Stimulated activated CD8-positive, alpha-beta memory T cell treated with anti-CD3 and anti-CD28 coated beads, Interleukin-4, amount 100 ng/mL, for 1 hour (primary cell): ENCODE data around the gene OR6B2.
"Not testable (repeated sequence)": the region's sequence is repeated elsewhere in the genome, so short reads cannot be mapped to it uniquely, and the experiment has no call there.

Experiments
- DNase-seq, 2 donors: peaks; one replicate each; pipeline ENCODE4 v3.0.0-alpha.2; 2020; ENCODE audit warnings: low read depth in 2 of 2, low spot score in 1 of 2

The OR6B2 gene

DNA sequence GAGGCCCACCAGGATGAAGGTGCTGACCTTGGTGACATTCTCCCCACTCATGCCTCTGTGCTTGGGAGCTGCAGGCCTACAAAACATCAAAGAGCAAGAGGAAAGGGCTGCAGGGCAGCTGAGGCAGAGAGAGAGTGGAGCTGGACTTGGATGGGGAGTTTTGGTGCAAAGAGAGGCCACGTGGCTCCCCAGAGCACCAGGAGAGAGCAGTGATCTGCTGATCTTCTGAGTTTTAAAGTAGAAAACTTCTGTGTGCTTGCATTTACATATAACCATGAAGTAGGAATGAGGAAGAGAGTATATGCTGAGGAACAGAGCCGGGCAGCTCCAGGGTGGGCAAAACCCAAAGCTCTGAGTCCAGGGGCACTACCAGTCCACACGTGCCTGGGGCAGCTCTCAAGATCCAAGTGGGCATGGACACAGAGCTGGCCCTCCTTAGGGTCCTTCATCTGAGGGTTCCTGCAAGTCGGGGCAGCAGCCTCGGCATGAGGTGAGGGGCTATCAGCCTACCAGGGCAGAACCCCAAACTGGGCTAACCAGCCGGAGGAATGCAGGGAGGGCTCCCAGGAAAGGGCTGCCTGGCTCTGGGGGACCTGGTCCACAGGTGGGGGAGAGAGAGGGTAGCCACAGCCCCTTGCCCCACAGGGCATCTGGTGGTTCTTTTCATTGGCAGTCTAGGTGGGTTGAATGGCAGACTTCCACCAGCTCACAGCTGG is at the start of gene OR6B2:
Gene OR6B2 (minus strand): TSS at position 51 of the 716 bp plus-strand sequence. CDS start 0 bp downstream, at position 51.
- no peak for DNase-seq

GRCh38 chr2:240078631-240079030 is 48.4 kb upstream of the OR6B2 start:
- no peak for DNase-seq

GRCh38 chr2:240077442-240077841 is 47.2 kb upstream of the OR6B2 start:
- DNase-seq: no peak

DNA sequence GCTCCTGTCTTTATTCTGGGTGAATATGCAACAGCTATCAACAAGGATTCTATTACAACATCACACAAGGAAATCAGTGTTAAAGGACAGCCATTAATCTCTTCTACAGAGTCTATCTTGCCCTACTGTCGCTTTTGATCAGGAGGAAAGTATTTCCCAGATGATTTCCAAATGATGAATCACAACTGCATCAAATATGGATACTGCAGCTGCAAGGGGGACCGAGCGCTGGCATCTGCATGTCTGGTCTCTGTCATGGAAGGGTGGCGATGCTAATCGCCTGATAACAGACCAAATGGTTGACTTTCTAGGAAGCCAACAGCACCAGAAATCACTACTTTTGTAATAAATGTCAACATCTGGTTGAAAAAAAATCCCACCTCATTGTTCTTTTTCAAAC is 44.3 kb upstream of the OR6B2 start:
- DNase-seq: no peak

DNA sequence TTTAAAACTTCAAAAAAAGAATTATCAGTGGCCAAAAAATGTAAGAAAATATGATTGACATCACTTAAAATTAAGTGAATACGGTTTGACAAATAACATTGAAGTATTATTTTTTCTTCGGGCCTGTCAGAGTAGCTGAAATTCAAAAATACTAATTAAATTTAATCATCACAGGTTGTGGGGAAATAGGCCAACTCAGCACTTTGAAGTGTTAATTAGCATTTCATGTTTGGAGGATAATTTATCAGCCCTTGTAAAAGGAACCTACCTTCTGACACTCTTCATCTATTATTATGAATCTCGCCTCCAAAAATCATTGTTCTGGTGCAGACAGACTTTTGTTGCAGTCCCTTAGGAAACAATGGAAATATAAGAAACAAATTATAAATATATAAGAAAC is 40.7 kb upstream of the OR6B2 start:
- DNase-seq: no peak

GRCh38 chr2:240069829-240070228 is 39.6 kb upstream of the OR6B2 start:
- DNase-seq: no peak

DNA sequence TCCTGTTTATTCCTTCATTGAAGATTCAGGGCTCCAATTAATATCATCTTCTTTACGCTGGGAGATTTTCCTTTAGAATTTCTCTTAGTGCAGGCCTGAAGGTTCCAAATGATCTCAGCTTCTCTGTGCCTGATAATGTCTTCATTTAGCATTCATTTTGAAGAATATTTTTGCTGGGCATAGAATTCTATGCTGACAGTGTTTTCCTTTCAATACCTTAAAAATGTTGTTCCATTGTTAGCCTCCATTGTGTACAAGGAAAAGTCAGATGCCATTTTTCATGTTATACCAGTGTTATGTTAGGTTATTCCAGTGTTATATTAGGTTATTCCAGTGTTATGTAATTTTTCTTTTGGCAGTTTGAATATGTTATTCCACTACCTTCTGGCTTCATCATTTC is 38.0 kb upstream of the OR6B2 start:
- no peak for DNase-seq

GRCh38 chr2:240066489-240066888 is 36.3 kb upstream of the OR6B2 start:
- no peak for DNase-seq

DNA sequence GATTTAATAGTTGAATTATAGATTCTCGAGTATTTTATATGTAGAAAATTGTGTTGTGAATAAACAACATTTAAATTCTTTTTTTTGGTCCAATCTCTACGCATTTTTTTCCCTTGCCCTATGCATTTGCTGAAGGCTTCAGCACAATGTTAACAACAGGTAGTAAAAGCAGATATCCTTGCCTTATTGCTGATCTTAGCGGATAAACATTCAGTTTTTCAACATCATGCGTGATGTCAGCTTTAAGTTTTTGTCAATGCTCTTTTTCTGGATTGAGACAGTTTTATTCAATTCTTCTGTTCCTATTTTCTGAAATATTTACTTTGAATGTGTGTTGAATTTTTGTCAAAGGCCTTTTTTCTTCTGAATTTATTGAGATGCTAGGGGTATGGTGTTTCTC is 34.7 kb upstream of the OR6B2 start:
- no peak for DNase-seq

DNA sequence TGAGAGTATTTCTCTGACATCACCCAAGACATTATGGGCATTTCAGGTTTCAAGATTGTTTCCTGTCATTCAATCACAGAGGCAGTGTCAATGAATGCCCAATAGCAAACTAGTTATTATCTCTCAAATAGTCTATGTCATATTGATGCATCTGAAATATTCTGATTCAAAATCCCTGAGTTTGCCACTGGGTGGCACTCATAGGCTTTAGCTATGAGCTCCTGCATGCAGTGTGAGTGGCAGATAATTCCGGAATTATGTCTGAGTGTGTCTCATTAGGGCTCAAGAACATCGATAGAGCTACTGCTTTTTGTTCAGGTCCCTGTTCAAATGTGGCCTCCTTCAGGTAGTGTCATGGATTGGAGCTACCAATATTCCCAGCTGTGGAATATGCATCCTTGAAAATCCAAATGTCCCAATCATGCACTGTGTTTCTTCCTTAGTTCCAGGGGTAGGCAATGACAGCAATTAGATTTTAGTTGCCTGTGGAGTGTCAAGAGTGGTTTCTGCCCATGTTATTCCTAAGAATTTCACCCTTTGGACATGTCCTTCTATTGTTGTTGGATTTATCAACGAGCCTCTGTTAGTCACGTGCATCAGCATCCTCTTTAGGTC is 30.9 kb upstream of the OR6B2 start:
- peak in 1 of 2 donors; percentile 17 for DNase-seq

GRCh38 chr2:240056678-240057077 is 26.4 kb upstream of the OR6B2 start:
- DNase-seq: no peak

GRCh38 chr2:240055177-240055917 is 25.1 kb upstream of the OR6B2 start:
- DNase-seq: no peak

DNA sequence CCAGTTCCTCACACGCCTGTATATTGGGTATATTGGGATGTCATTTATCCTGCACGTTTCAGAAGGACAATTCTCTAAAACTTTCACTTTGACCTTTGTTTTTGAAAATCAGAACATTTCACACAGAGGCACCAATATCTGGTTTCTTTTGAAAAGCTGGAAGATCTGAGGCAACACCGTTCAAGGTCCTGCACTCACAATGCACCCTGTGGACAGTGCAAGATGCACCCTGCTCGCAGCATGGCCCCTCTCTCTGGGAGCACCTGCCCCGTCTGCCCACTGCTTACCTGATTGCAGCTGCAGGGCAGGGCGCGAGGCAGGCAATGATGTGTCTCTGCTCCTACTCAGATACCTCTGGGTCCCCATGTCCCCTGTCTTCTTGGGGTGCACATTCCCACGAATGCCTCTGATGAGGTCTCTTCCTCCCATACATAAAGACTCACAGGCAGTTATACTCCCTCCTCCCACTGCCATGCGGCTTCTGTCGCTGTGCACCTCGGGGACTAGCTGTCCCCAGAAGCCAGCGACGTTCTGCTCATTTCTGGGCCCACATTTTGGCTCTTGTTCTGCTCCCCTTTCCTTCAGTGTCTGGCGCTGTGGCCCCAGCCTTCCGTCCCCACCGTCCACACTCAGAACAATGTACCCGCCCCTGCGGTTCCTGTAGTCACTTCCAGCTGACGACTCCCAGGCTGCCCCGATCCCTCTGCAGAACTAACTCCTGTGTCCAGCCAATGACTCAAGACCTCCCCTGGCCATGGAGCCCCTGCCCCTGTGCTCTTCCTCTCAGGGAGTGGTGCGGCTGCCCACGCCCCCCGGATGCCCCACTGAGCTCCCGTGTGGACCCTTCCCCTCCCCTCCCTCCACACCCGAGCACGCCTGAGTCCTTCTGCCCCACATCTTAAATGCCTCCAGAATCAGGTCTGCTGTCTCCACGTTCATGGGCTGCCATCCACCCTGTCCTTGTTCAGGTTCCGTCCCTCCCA is 23.2 kb upstream of the OR6B2 start, which contains the start of gene OR6B3:
Gene OR6B3 (minus strand): TSS at position 349 of the 983 bp plus-strand sequence.
- no peak for DNase-seq

- no peak for DNase-seq
These were observed 22.3 kb upstream of the OR6B2 start for GRCh38 chr2:240052524-240052923.

DNA sequence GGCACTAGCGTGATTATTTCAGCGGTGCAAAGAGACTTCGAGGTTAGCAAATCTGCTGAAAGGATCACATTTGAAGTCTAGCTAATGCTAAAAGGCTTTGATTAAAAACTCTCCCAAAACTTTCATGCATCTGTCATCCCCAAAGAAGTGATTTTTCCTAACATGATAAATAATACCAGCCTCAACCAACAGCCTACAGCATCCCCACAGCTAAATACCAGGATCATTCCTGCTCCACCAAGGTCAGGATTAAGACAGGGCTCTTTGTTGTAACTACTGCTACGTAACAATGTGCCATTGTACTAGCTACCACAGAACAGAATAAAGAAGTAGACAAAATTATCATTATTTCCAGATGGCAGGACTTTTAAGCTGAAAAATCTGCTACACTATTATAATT is 21.5 kb upstream of the OR6B2 start:
- DNase-seq: no peak

- no peak for DNase-seq
These were observed 20.0 kb upstream of the OR6B2 start for GRCh38 chr2:240050278-240050677.

- DNase-seq: no peak
These were observed 18.0 kb upstream of the OR6B2 start for GRCh38 chr2:240048237-240048636.

DNA sequence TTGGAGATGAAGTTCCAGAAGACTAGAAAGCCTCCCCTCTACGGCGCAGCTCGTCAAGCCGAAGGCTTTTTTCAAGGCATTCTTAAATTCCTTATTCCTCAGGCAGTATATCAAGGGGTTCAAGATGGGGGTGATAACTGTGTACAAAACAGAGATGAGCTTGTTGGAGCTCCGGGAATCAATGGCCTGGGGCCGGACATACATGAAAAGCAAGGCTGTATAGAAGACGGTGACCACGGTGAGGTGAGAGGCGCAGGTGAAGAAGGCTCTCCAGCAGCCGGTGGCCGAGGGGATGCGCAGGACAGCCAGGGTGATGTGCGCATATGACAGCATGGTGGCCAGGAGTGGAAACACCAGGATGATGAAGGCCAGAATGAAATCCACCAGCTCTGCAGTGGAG is 14.9 kb upstream of the OR6B2 start:
- DNase-seq: no peak

- not testable (repeated sequence) for DNase-seq
These were observed 13.9 kb upstream of the OR6B2 start for GRCh38 chr2:240044096-240044495.

DNA sequence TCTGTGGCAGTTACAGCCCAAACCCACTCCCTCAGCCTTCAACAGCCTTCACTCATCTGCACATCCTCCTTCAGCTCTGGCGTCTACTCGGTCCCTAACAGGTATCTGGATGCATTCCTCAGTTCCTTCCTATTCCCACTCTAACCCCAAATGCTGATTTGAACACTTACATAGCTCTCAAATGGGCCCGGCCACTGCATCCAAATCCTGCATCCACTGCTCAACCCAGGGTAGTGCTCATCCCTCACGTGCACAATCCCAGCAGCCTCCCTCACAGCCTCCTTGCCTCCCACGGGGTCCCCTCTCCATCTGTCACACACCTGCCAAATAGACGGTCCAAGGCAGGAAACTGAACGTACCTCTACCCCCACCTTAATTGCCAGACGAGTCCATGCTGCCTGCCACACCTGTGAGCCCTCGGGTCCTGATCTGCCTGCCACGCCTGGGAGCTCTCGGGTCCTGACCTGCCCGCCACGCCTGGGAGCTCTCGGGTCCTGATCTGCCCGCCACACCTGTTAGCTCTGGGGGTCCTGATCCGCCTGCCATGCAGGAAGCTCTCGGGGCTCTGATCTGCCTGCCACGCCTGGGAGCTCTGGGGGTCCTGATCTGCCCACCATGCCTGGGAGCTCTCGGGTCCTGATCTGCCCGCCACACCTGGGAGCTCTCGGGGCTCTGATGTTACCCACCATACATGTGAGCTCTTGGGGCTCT is 13.2 kb upstream of the OR6B2 start:
- DNase-seq: no peak
